Measurements from ENCODE around the gene OR7C2. TPM values are rescaled to one million over a fixed set of nuclear protein-coding genes. Genes with fewer than 3 reads are reported as not detected.
"Not testable (repeated sequence)": the region's sequence is repeated elsewhere in the genome, so short reads cannot be mapped to it uniquely, and the experiment has no call there.

Gene OR7C2
- total RNA-seq, 1 donor from 2014 or later = not detected

GRCh38 chr19:14933506-14933905 lies 7.8 kb upstream of the OR7C2 start:
- ATAC-seq (no peak), DNase-seq (no peak)
- Histone ChIP-seq H3K27me3 (ENCODE audit: low read depth) (no peaks in the 10 kb centered on the region), H3K36me3 (no peaks in the 10 kb centered on the region), H3K9me3 (no peaks in the 10 kb centered on the region), H3K27ac (no peak overlapping the region), H3K4me1 (no peaks in the 10 kb centered on the region), H3K4me3 (no peak overlapping the region)
- intact Hi-C loops (cut with DNase I) = no loop called here
- TF ChIP-seq CTCF (IDR thresholded peaks at IDR 0.05) = no peak

DNA sequence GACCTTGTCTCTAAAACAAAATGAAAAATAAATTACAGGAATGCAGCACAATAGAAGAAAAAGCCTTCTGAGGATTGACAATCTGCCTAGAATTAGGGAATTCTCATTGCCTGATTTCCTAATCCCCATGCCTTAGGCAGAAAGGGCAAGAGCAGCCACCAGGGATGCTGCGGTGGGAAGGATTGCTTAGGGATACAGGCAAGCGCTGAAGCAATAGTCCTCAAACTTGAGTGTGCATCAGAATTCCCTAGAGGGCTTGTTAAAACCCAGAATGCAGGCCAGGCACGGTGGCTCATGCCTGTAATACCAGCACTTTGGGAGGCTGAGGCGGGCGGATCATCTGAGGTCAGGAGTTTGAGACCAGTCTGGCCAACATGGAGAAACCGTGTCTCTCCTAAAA lies 1.0 kb upstream of the OR7C2 start:
- Histone ChIP-seq H3K36me3 (no peaks in the 10 kb centered on the region), H3K4me3 (no peak overlapping the region), H3K9me3 (no peaks in the 10 kb centered on the region), H3K27ac (no peak overlapping the region), H3K4me1 (no peaks in the 10 kb centered on the region), H3K27me3 (ENCODE audit: low read depth) (no peaks in the 10 kb centered on the region)
- ATAC-seq = no peak
- no peak for DNase-seq
- intact Hi-C loops (cut with DNase I) = no loop called here
- TF ChIP-seq CTCF (IDR thresholded peaks at IDR 0.05) = no peak

DNA sequence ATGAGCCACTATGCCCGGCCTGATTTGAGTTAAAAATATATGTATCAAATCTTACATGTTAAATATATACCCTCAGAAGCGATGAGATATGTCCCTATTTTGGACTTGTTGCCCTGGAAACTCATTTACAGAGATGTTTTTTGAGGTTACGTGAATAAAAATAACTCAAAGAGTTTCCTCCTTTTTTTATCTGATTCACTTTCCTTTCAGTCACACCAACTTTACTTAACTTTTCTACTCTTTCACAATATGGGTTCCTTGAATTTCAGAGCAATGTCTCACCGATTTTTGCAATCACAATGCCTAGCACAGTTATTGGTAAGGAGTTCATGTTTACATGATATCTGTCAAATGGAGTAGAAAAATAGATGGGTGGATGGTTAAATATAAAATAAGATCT lies 2.3 kb downstream of the OR7C2 start:
- Histone ChIP-seq H3K4me1 (no peaks in the 10 kb centered on the region), H3K36me3 (no peaks in the 10 kb centered on the region), H3K9me3 (no peaks in the 10 kb centered on the region), H3K4me3 (no peak overlapping the region), H3K27me3 (ENCODE audit: low read depth) (peaks cover 5% of the 10 kb centered on the region), H3K27ac (no peak overlapping the region)
- no peak for TF ChIP-seq CTCF (IDR thresholded peaks at IDR 0.05)
- ATAC-seq (no peak), DNase-seq (no peak)
- intact Hi-C loops (cut with DNase I) = no loop called here

DNA sequence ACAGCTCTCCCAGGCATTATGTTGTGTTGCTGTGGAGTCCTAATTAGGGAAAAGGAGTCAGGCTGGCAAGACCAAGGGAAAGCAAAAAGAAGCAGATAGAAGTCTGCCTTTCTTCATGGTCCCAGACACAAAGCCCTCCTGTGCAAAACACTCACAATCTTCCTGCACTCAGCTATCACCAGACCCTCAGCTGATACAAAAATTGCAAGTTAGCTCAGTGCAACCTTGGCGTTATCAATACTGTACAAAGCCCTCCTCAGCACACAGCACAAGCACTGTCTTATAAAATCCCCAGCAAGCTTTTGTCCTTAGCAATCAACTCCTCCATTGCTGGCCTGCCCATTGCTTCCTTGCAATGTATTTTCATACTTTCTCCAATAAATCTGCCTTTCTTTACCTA lies 3.2 kb downstream of the OR7C2 start:
- no peak for ATAC-seq
- no peaks in the 10 kb centered on the region for H3K4me1 ChIP-seq
- TF ChIP-seq CTCF (IDR thresholded peaks at IDR 0.05) = no peak
- no peak overlapping the region for H3K27ac ChIP-seq
- H3K9me3 ChIP-seq = no peaks in the 10 kb centered on the region
- intact Hi-C loops (cut with DNase I) = no loop called here
- no peak for DNase-seq
- H3K4me3 ChIP-seq = no peak overlapping the region
- peaks cover 5% of the 10 kb centered on the region for H3K27me3 ChIP-seq (ENCODE audit: low read depth)
- no peaks in the 10 kb centered on the region for H3K36me3 ChIP-seq

GRCh38 chr19:14949413-14949812 lies 8.1 kb downstream of the OR7C2 start:
- DNase-seq; H3K27ac ChIP-seq; H3K4me1 ChIP-seq; H3K27me3 ChIP-seq (ENCODE audit: low read depth); H3K9me3 ChIP-seq; intact Hi-C loops (cut with DNase I); ATAC-seq; H3K36me3 ChIP-seq; H3K4me3 ChIP-seq: not testable (repeated sequence)

DNA sequence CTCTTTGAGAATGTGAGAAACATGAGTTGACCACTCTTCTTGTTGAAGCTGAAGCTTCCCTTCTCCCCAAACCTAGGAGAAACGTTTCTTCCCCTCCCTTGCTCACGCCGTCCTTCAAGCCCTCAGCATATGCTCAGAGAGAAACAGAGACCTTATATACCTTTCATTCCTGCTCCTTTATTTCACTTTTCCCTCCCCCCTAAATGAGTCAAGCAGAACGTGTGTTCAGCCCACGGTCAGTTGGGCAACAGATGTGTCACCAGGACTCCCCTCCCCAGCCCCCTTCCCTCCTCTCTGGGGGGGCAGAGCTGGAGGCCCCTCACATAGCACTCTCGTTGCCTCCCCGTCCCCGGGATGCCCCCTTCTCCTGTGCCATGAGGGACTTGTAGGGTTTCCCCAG lies 8.6 kb downstream of the OR7C2 start:
- TF ChIP-seq CTCF (IDR thresholded peaks at IDR 0.05) = no peak
- intact Hi-C loops (cut with DNase I) = no loop called here

More for the DNA sequence above, 8.6 kb downstream of the OR7C2 start:
- H3K4me3 ChIP-seq = no peak overlapping the region
- no peaks in the 10 kb centered on the region for H3K4me1 ChIP-seq
- peaks cover 5% of the 10 kb centered on the region for H3K27me3 ChIP-seq (ENCODE audit: low read depth)
- no peaks in the 10 kb centered on the region for H3K36me3 ChIP-seq
- ATAC-seq = no peak
- H3K9me3 ChIP-seq = no peaks in the 10 kb centered on the region
- DNase-seq = no peak
- H3K27ac ChIP-seq = no peak overlapping the region
